Hematopoietic multipotent progenitor cell treated with erythropoietin and hydrocortisone succinate and interleukin-3 and kit ligand, for 15 days (in vitro differentiated cells): ENCODE results near the gene ZNF598.
"Not testable (repeated sequence)": the region's sequence is repeated elsewhere in the genome, so short reads cannot be mapped to it uniquely, and the experiment has no call there.

Experiments used
- DNase-seq: peaks from one replicate; pipeline ENCODE4 v3.0.0-alpha.2; 2015; ENCODE audit warnings: low spot score

Gene ZNF598

GRCh38 chr16:1958143-1958491, 51.5 kb downstream of the ZNF598 start:
- DNase-seq: not testable (repeated sequence)

- not testable (repeated sequence) for DNase-seq
These were observed 52.0 kb downstream of the ZNF598 start for GRCh38 chr16:1957434-1958142.

GRCh38 chr16:1953734-1954133, 55.9 kb downstream of the ZNF598 start:
- DNase-seq: no peak

GRCh38 chr16:1950559-1950958, 59.1 kb downstream of the ZNF598 start:
- DNase-seq: no peak

- DNase-seq: no peak
These were observed 59.6 kb downstream of the ZNF598 start for GRCh38 chr16:1950047-1950446.

- DNase-seq: no peak
These were observed 60.1 kb downstream of the ZNF598 start for GRCh38 chr16:1949507-1949906.
